ENCODE measurements around the gene KCNF1. TPM values are rescaled to one million over a fixed set of nuclear protein-coding genes. Genes with fewer than 3 reads are reported as not detected.

The KCNF1 gene
- total and polyA plus RNA-seq, 2 of the 8 experiments (the other 6 are each of a cell fraction or from before 2014, with no cell fraction given), result 0.48 to 1.5 TPM

DNA sequence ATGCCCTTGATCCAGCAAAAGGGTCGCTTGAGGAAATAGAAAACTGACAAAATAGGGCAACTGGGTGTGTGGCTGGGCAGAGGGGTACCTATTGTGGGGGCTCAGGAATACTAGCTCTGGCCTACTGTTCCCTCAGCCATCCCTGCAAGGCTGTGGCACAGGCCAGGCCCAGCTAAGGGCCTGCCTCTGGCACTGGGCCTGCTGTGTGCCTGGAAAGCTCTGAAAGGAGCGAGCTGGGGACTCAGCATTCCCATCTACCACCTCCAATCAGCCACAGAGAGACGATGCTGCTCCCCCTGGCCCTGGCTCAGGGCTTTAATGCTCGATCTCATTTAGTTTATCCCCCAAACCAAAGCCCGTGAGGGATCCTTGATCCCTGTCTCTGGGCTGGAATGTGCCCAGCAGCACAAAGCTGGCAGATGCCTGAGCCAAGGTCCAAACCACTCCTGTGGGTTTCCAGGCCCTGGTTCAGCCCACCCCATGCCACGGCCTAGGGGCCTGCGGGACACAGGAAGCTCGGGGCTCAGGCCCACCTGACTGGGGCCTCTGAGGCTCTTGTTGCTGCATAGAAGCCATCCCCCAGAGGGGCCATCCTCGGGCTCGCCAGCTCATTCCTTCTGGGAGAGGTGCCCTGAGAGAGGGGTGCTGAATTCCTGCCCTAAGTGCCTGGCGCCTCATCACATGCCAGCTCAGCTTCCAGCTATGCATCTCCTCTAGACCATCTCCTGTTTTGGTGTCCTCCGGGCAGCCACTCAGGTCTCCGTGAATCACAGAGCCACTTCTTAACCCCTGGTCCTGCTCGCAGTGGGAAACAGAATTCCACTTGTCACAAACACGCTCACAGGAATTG lies 43.0 kb upstream of the KCNF1 start:
- no peak overlapping the region for H3K4me3 ChIP-seq (ENCODE audit: extremely low read depth in 1 of 4, insufficient read depth in 2 of 4, low read depth in 3 of 4, low read length in 4 of 4)
- H4K5ac ChIP-seq (ENCODE audit: insufficient read length, low read depth, low read length), result no peak overlapping the region
- peaks cover 0 to 3% (median 0%) of the 10 kb centered on the region in 4 experiments; a peak in 1 of 7 replicates for H3K4me1 ChIP-seq (replicated peaks in 1 of 4; ENCODE audit: control insufficient read depth in 3 of 4, insufficient read depth in 4 of 4, low read length in 3 of 4)
- no peak overlapping the region; the same call in 1 of the 2 replicates for H3K18ac ChIP-seq (ENCODE audit: extremely low read depth, low read length)
- no peak overlapping the region for H3K23ac ChIP-seq (ENCODE audit: insufficient read length)
- no peak overlapping the region for H3K4ac ChIP-seq (replicated peaks; ENCODE audit: insufficient read length, low read depth, low read length)
- H3K23me2 ChIP-seq (ENCODE audit: low read depth, low read length), result no peaks in the 10 kb centered on the region
- no peak overlapping the region for H3K9ac ChIP-seq (replicated peaks in 1 of 4; ENCODE audit: extremely low read depth in 1 of 4, low read depth in 3 of 4, low read length in 3 of 4)
- CTCF ChIA-PET (ENCODE audit: partially characterized antibody), result interaction anchor here (0.6 to 1.7 kb wide), 8 partner anchors 11 to 276 kb away, joined by 3 to 11 read pairs (median 3); no protein-coding TSS in a partner anchor
- no peaks in the 10 kb centered on the region for H3K79me2 ChIP-seq (ENCODE audit: control insufficient read depth in 1 of 2, insufficient read depth in 2 of 2, low read length in 2 of 2)
- no peaks in the 10 kb centered on the region for H3K27me3 ChIP-seq (replicated peaks in 1 of 4; ENCODE audit: control insufficient read depth in 3 of 4, extremely low read depth in 1 of 4, insufficient read depth in 3 of 4, low read length in 3 of 4)
- H3K36me3 ChIP-seq (ENCODE audit: control insufficient read depth in 2 of 4, insufficient read depth in 4 of 4, low read length in 3 of 4), result no peaks in the 10 kb centered on the region
- no peaks in the 10 kb centered on the region for H3K9me3 ChIP-seq (ENCODE audit: insufficient read depth in 2 of 2, low read depth in 1 of 2, low read length in 1 of 2)
- H2BK20ac ChIP-seq (ENCODE audit: low read length), result no peak overlapping the region
- no peak overlapping the region for H2BK12ac ChIP-seq (ENCODE audit: low read depth, low read length)
- H4K8ac ChIP-seq (ENCODE audit: extremely low read depth, insufficient read depth, low read length), result no peak overlapping the region; the same call in 1 of the 2 replicates
- 87% methylated on average over 15 of the region's 15 CpGs; no CpG with 5 or more reads in 1 of the 2 experiments for WGBS, 2 experiments (ENCODE audit: extremely low coverage in 1 of 2, insufficient coverage in 1 of 2, insufficient read length in 1 of 2, insufficient replicate concordance in 2 of 2, low coverage in 1 of 2, low lambda C conversion rate in 2 of 2, missing lambda C conversion rate in 1 of 2)
- H2AFZ ChIP-seq (ENCODE audit: low read length), result no peak overlapping the region
- FAIRE-seq (no peak), DNase-seq (ENCODE audit: low read depth in 1 of 2, low spot score in 2 of 2) (no peak)
- no peak overlapping the region for H3K4me2 ChIP-seq (ENCODE audit: insufficient read depth in 1 of 2, low read depth in 2 of 2, low read length in 2 of 2)
- H3K79me1 ChIP-seq (ENCODE audit: low read depth, low read length), result no peaks in the 10 kb centered on the region
- H4K91ac ChIP-seq (replicated peaks; ENCODE audit: insufficient read length, low read length), result no peak overlapping the region
- no peak overlapping the region for H3K27ac ChIP-seq (ENCODE audit: low read depth, low read length)
- H2AK5ac ChIP-seq (ENCODE audit: low read depth, low read length), result no peak overlapping the region
- POLR2A ChIA-PET (ENCODE audit: partially characterized antibody), result no interaction called here
- no peaks in the 10 kb centered on the region for H4K20me1 ChIP-seq (replicated peaks in 1 of 2; ENCODE audit: control insufficient read depth in 1 of 2, insufficient read depth in 2 of 2, low read length in 2 of 2)
- no peak overlapping the region for H3K56ac ChIP-seq (replicated peaks; ENCODE audit: insufficient read length, low read depth, low read length)
- H2BK120ac ChIP-seq (replicated peaks; ENCODE audit: low read depth, low read length), result no peak overlapping the region
- no peak overlapping the region for H3K14ac ChIP-seq (ENCODE audit: insufficient read length)
- H2BK15ac ChIP-seq (ENCODE audit: low read length), result no peak overlapping the region
- H2BK5ac ChIP-seq (ENCODE audit: low read depth, low read length), result no peak overlapping the region
- TF ChIP-seq HDAC6 (IDR thresholded peaks at IDR 0.05; ENCODE audit: low read depth, low read length), result no peak
- TF ChIP-seq TAF7 (optimal IDR thresholded peaks at IDR 0.05; ENCODE audit: borderline replicate concordance, low read depth, low read length), result no peak
- TF ChIP-seq ZNF274 (IDR thresholded peaks at IDR 0.05; ENCODE audit: borderline replicate concordance, extremely low read depth, low read length), result no peak
- no peak for TF ChIP-seq CHD2 (IDR thresholded peaks at IDR 0.05; ENCODE audit: low read length)
- no peak for TF ChIP-seq KDM4A (IDR thresholded peaks at IDR 0.05; ENCODE audit: low read depth, low read length, severe bottlenecking)
- TF ChIP-seq SIN3A (conservative IDR thresholded peaks at IDR 0.05 in 1 of 2, IDR thresholded peaks at IDR 0.05 in 1 of 2; ENCODE audit: low read depth in 1 of 2, low read length in 2 of 2), result no peak
- no peak for TF ChIP-seq HDAC2 (IDR thresholded peaks at IDR 0.05; ENCODE audit: borderline replicate concordance in 1 of 2, low read depth in 2 of 2, low read length in 2 of 2)
- TF ChIP-seq CHD1 (IDR thresholded peaks at IDR 0.05; ENCODE audit: low read depth, low read length), result no peak
- TF ChIP-seq NANOG (IDR thresholded peaks at IDR 0.05; ENCODE audit: insufficient read depth, low read depth, low read length, poor library complexity, severe bottlenecking), result no peak
- TF ChIP-seq RXRA (IDR thresholded peaks at IDR 0.05; ENCODE audit: insufficient read depth, low read depth, low read length), result no peak
- no peak for TF ChIP-seq GTF2F1 (IDR thresholded peaks at IDR 0.05; ENCODE audit: borderline replicate concordance, low read depth, low read length)
- no peak for TF ChIP-seq KDM5A (IDR thresholded peaks at IDR 0.05; ENCODE audit: low read length)
